ENCODE data around the gene RAC2.
"Not testable (repeated sequence)": the region's sequence is repeated elsewhere in the genome, so short reads cannot be mapped to it uniquely, and the experiment has no call there.

RAC2 gene

DNA sequence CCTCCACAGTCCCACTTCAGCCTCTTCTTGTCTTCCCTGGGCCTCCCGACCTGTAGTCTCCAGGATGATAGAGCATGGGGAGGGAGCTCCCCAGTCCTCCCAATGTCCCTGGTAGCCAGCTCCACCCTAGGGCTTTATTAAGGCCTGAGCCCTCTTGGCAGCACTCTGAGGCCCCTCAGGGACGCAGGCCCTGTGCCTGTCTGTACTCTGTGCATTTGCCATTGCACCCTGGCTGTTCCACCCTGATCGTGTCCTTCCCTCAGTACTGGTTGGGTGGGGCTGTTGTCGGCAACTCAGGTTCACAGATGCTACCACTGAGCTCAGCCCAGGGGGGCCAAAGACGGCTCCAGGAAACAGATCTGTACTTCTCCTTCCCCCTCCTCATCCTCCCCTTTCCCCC lies 39.0 kb downstream of the RAC2 start:
- no peak for DNase-seq (ENCODE audit: extremely low read depth, low read depth)
- TF ChIP-seq, protein P1, sequence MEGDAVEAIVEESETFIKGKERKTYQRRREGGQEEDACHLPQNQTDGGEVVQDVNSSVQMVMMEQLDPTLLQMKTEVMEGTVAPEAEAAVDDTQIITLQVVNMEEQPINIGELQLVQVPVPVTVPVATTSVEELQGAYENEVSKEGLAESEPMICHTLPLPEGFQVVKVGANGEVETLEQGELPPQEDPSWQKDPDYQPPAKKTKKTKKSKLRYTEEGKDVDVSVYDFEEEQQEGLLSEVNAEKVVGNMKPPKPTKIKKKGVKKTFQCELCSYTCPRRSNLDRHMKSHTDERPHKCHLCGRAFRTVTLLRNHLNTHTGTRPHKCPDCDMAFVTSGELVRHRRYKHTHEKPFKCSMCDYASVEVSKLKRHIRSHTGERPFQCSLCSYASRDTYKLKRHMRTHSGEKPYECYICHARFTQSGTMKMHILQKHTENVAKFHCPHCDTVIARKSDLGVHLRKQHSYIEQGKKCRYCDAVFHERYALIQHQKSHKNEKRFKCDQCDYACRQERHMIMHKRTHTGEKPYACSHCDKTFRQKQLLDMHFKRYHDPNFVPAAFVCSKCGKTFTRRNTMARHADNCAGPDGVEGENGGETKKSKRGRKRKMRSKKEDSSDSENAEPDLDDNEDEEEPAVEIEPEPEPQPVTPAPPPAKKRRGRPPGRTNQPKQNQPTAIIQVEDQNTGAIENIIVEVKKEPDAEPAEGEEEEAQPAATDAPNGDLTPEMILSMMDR (IDR thresholded peaks at IDR 0.05; ENCODE audit: low read depth, low read length) = no peak

DNA sequence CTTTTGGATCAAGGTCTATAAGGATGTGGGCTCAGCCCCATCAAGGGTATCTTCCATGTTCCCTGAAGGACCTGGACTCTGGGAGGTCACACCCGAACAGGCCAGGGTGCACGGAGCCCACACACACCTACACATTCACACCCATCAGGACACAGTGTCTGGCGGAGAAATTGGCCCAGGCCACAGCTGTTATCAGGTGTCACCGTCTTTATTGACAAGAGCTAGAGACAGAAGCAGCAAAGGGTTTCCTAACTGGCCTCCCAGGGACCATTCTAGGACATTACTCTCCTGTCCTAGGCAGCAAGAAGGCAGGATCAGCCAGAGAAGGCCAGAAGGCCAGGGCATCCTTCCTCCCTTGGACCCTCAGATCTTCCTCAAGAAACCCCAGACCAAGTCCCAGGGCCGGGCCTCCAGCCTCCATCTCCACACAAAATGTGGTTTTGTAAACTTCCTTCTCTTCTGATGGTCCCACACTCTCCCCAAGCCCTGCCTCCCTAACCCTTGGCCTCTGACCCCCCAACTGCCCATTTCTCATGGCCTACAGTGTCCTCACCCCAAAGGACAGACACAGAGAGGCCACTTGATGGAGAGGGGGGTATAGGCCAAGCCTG lies 39.9 kb downstream of the RAC2 start:
- DNase-seq (ENCODE audit: extremely low read depth, low read depth) = no peak
- TF ChIP-seq, protein P1 (IDR thresholded peaks at IDR 0.05; ENCODE audit: low read depth, low read length) = no peak

DNA sequence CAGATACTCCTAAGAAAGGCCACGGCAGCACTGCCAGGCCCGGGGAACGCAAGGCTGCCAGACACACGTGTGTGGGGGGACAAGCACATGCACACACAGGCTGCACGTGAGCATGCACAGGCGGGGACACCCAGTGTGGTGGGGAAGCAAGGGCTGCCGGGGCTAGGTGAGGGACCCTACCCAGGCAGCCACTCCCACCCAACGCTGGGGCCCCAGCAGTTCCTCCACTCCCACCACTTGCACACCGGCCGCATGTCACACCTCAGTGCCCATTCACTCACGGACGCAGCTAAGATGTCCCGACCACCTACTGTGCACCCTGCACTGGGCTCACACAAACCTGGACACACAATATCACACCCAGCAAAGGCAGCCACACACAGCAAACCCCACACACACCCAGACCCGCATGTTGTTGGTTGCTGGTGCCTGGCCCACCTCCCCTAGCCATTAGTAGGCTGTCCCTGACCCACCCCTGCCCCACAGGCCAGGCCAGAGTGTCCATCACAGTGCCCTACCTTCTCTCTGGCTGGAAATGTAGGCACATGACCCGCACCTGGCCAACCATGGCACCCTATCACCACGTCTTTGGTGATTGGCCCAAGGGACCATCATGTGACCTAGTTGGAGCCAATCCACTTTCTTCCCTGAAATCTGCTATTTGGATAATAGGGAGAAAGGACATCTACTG lies 40.6 kb downstream of the RAC2 start:
- no peak for DNase-seq (ENCODE audit: extremely low read depth, low read depth)
- TF ChIP-seq, protein P1 (IDR thresholded peaks at IDR 0.05; ENCODE audit: low read depth, low read length) = no peak

DNA sequence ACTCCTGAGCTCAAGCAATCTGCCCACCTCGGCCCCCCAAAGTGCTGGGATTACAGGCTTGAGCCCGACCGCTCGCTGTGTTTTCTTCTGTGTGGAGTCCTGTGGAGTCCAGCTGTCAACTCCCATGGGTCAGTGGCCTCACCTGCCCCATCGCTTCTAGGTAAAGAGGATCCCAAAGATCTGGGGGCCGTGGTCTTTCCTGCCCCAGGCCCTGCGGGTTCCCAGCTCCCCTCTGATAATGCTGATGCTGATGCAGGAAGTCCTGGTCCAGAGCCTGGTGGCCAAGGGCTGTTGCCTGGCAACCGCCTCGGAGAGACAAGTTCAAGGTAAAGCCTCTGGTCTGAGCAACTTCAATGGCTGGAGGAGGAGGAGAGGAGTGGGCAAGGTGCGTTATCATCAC lies 41.4 kb downstream of the RAC2 start:
- DNase-seq (ENCODE audit: extremely low read depth, low read depth) = no peak
- TF ChIP-seq, protein P1 (IDR thresholded peaks at IDR 0.05; ENCODE audit: low read depth, low read length) = no peak

DNA sequence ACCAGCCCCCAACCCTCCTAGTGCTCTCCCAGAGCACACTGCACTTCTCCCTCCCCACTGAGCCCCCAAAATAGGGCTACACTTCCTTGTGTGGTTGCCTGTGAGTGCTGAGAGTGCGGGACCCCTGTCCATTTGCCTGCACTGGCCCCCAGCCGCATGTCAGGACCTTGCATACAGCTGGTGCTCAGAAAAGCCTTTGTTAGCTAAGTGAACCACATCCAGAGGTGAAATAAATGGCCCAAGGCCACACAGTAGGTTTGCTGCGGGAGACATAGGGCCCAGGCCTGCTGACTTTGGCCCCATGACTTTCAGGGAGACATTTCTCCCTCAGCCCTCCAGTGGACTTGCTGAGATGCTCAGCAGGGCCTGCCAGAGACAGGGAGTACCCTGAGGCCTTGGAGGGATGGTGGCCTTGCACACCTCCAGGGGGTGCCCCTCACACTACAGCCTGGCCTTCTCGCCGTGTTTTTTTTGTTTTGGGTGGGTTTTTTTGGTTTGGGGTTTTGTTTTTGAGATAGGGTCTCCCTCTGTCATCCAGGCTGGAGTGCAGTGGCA lies 42.0 kb downstream of the RAC2 start:
- DNase-seq (ENCODE audit: extremely low read depth, low read depth) = no peak
- TF ChIP-seq, protein P1 (IDR thresholded peaks at IDR 0.05; ENCODE audit: low read depth, low read length) = no peak

DNA sequence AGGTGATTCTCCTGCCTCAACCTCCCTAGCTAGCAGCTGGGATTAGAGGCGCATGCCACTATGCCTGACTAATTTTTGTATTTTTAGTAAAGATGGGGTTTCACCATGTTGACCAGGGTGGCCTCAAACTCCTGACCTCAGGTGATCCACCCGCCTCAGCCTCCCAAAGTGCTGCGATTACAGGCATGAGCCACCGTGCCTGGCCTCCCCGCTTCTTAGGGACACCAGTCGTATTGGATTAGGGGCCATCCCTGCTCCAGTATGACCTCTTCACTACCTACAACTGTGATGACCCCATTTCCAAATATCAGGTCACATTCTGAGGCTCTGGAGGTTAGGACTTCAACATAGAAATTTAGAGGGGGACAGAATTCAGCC lies 42.6 kb downstream of the RAC2 start:
- DNase-seq (ENCODE audit: extremely low read depth, low read depth) = not testable (repeated sequence)

DNA sequence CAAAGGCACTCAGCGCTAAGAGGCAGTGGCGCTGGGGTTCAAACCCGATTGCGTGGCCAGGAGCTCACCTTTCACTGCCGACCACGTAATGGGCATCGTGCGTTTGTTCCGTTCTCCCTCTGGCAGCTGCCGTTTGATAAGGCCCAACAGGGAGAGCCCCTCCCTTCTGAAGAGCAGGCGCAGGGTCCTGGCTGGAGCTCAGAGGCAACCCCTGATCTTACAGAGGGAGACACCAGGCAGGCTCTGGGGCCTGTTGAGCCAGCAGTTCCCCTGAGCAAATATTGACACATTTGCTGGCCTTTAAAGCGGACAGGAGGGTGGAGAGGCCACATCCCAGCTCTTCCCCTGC lies 44.3 kb downstream of the RAC2 start:
- TF ChIP-seq, protein P1 (IDR thresholded peaks at IDR 0.05; ENCODE audit: low read depth, low read length) = no peak
- no peak for DNase-seq (ENCODE audit: extremely low read depth, low read depth)

Measured in AG09319 (cell line).